ENCODE measurements around the gene CADM2.

CADM2 gene

DNA sequence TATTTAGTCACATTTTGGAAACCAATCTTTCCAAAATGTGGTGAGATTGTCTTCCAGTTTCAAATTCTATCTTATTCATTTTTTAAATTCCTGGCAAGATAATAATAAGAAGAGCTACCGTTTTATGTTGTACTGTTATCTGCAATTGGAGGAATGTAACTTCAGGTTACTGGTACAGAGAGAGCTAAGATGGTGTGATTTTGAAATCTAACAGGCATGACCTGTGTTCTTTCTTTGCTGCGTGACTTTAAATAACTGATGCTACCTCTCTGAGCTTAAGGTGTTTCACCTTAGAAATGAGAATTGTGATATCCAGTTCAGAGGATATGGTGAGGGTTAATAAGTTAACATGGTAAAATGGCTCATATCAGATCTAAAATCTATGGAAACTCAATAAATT is 21.7 kb downstream of the CADM2 start:
- no peak overlapping the region for H3K9ac ChIP-seq (ENCODE audit: low read depth in 1 of 2, low read length in 2 of 2)
- H3K4me3 ChIP-seq (ENCODE audit: low read length in 2 of 2): no peak overlapping the region
- H3K27me3 ChIP-seq (ENCODE audit: control insufficient read depth in 2 of 2, insufficient read depth in 2 of 2, low read length in 2 of 2): no peaks in the 10 kb centered on the region
- no peak overlapping the region for H3K27ac ChIP-seq (ENCODE audit: low read depth in 2 of 2, low read length in 2 of 2)
- H3K36me3 ChIP-seq (ENCODE audit: control insufficient read depth in 2 of 2, insufficient read depth in 2 of 2, low read length in 2 of 2): no peaks in the 10 kb centered on the region
- no peaks in the 10 kb centered on the region for H3K9me3 ChIP-seq (ENCODE audit: control insufficient read depth in 2 of 2, low read length in 2 of 2)
- H3K4me1 ChIP-seq (ENCODE audit: control insufficient read depth in 2 of 2, insufficient read depth in 2 of 2, low read length in 2 of 2): no peaks in the 10 kb centered on the region

DNA sequence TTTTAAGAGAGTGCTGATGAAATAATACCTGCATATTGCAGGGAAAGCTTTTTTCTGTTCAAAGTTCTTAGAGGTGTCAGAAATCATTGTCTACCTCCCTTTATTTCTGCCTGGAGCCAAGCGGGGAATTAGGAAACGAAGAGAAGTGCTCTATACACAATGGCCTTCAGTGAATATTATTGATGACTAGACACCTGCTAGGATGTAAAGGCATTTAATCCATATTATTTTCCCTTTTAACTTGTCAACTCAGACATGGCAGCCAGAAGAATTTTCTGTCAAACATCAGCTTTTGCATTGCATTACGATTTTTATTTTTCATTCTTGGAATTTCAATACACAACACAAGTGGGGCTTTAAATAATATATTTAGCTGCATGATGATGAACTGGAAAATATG is 24.7 kb downstream of the CADM2 start:
- H3K4me3 ChIP-seq (ENCODE audit: low read length in 2 of 2): no peak overlapping the region
- H3K36me3 ChIP-seq (ENCODE audit: control insufficient read depth in 2 of 2, insufficient read depth in 2 of 2, low read length in 2 of 2): no peaks in the 10 kb centered on the region
- no peaks in the 10 kb centered on the region for H3K9me3 ChIP-seq (ENCODE audit: control insufficient read depth in 2 of 2, low read length in 2 of 2)
- no peak overlapping the region for H3K9ac ChIP-seq (ENCODE audit: low read depth in 1 of 2, low read length in 2 of 2)
- H3K4me1 ChIP-seq (ENCODE audit: control insufficient read depth in 2 of 2, insufficient read depth in 2 of 2, low read length in 2 of 2): no peaks in the 10 kb centered on the region
- no peaks in the 10 kb centered on the region for H3K27me3 ChIP-seq (ENCODE audit: control insufficient read depth in 2 of 2, insufficient read depth in 2 of 2, low read length in 2 of 2)
- H3K27ac ChIP-seq (ENCODE audit: low read depth in 2 of 2, low read length in 2 of 2): no peak overlapping the region

DNA sequence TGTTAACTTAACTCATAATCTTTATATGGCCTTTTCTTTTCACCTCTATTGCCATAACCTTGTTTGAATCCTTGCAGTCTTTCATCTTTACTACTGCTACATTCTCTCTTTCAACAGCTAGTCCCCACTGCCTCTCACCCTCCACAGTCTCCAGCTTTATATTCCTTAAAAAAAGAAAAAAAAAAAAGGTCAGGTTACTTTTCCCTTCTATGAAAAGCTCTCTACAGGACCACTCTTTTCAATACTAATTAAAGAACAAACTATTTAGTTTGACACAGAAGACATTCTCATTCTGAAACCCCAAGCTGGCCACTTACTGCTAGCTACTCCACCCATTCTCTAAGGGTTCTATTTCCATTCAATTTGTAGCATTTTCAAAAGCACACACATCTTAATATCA is 25.6 kb downstream of the CADM2 start:
- no peak overlapping the region for H3K9ac ChIP-seq (ENCODE audit: low read depth in 1 of 2, low read length in 2 of 2)
- no peaks in the 10 kb centered on the region for H3K9me3 ChIP-seq (ENCODE audit: control insufficient read depth in 2 of 2, low read length in 2 of 2)
- no peaks in the 10 kb centered on the region for H3K36me3 ChIP-seq (ENCODE audit: control insufficient read depth in 2 of 2, insufficient read depth in 2 of 2, low read length in 2 of 2)
- H3K4me1 ChIP-seq (ENCODE audit: control insufficient read depth in 2 of 2, insufficient read depth in 2 of 2, low read length in 2 of 2): no peaks in the 10 kb centered on the region
- no peak overlapping the region for H3K27ac ChIP-seq (ENCODE audit: low read depth in 2 of 2, low read length in 2 of 2)
- H3K4me3 ChIP-seq (ENCODE audit: low read length in 2 of 2): no peak overlapping the region
- no peaks in the 10 kb centered on the region for H3K27me3 ChIP-seq (ENCODE audit: control insufficient read depth in 2 of 2, insufficient read depth in 2 of 2, low read length in 2 of 2)

DNA sequence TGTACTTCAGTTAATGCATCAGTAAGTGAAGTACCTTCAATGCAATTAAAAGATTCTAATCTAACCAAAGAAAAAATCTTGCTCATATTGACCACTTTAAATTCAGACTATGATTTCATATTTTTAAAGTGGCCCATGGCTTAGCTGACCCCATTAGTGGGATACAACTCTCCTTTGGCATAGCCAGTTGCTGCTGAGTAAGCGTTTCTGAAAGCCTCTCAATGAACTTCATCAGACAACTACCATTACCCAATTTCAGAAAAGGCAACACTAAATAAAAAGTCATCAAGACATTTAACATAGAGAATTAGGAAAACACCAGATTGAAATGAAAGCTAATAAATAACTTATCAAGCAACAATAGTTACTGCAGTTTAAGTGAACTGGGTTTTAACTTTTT is 27.0 kb downstream of the CADM2 start:
- Histone ChIP-seq H3K36me3 (ENCODE audit: control insufficient read depth in 2 of 2, insufficient read depth in 2 of 2, low read length in 2 of 2) (no peaks in the 10 kb centered on the region), H3K4me3 (ENCODE audit: low read length in 2 of 2) (no peak overlapping the region), H3K27ac (ENCODE audit: low read depth in 2 of 2, low read length in 2 of 2) (no peak overlapping the region), H3K27me3 (ENCODE audit: control insufficient read depth in 2 of 2, insufficient read depth in 2 of 2, low read length in 2 of 2) (no peaks in the 10 kb centered on the region), H3K9ac (ENCODE audit: low read depth in 1 of 2, low read length in 2 of 2) (no peak overlapping the region), H3K9me3 (ENCODE audit: control insufficient read depth in 2 of 2, low read length in 2 of 2) (no peaks in the 10 kb centered on the region), H3K4me1 (ENCODE audit: control insufficient read depth in 2 of 2, insufficient read depth in 2 of 2, low read length in 2 of 2) (no peaks in the 10 kb centered on the region)

DNA sequence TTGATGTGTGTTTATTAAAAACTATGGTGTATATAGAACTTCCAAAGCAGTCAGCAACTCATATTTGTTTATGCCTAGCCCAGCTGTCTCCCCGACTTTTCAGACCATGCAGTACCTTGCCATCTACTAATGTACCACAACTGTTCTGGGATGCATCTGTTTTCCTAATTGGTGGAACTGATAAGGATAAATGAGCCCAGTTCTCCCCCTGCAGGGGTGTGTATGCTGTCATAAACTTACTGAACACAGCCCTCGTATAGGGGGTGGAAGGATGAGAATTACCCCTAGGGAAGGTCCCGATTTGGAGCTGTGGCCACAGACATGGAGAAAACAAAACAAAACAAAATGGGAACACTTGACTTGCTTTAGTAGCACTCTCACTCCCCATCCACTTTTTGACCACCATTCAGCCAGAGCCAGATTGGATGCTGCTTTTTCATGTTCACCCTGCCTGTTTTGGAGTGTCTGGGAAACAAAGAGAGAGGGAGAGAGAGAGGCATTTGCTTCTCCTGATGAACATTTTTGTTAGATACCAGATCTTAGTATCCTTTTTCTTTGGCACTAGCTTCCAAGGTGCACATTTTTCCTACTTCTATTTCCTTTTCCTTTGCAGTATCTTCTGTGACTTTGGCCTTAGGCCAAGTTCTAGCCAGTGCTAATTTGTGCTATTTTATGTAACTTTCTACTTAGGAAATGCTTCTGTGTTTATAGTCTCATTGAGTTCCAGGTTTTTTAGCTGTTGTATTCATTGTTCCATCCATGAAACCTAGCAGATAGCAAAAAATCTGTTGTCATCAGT is 29.1 kb downstream of the CADM2 start:
- H3K9ac ChIP-seq (ENCODE audit: low read depth in 1 of 2, low read length in 2 of 2): no peak overlapping the region
- no peaks in the 10 kb centered on the region for H3K4me1 ChIP-seq (ENCODE audit: control insufficient read depth in 2 of 2, insufficient read depth in 2 of 2, low read length in 2 of 2)
- H3K9me3 ChIP-seq (ENCODE audit: control insufficient read depth in 2 of 2, low read length in 2 of 2): no peaks in the 10 kb centered on the region
- H3K4me3 ChIP-seq (ENCODE audit: low read length in 2 of 2): no peak overlapping the region
- H3K27me3 ChIP-seq (ENCODE audit: control insufficient read depth in 2 of 2, insufficient read depth in 2 of 2, low read length in 2 of 2): no peaks in the 10 kb centered on the region
- no peak overlapping the region for H3K27ac ChIP-seq (ENCODE audit: low read depth in 2 of 2, low read length in 2 of 2)
- H3K36me3 ChIP-seq (ENCODE audit: control insufficient read depth in 2 of 2, insufficient read depth in 2 of 2, low read length in 2 of 2): no peaks in the 10 kb centered on the region

DNA sequence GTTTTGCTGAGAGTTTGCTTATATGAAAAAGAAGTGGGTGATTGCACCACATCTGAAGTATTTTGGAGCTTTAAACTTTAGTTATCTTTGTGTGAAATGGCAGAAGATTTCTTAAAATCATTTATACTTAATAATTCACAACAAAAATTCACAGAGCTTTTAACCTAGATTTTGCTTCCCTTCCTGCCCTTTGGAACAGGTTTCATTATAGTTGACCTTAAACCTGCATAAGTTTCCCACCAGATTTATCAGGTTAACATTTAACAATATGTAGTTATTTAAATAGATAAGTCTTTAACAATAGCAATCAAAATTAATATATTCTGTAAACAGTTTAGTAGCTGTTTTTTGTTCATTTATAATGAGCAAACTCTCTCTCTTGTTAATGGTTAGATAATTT is 30.3 kb downstream of the CADM2 start:
- no peak overlapping the region for H3K9ac ChIP-seq (ENCODE audit: low read depth in 1 of 2, low read length in 2 of 2)
- H3K4me3 ChIP-seq (ENCODE audit: low read length in 2 of 2): no peak overlapping the region
- H3K36me3 ChIP-seq (ENCODE audit: control insufficient read depth in 2 of 2, insufficient read depth in 2 of 2, low read length in 2 of 2): no peaks in the 10 kb centered on the region
- no peaks in the 10 kb centered on the region for H3K9me3 ChIP-seq (ENCODE audit: control insufficient read depth in 2 of 2, low read length in 2 of 2)
- H3K4me1 ChIP-seq (ENCODE audit: control insufficient read depth in 2 of 2, insufficient read depth in 2 of 2, low read length in 2 of 2): no peaks in the 10 kb centered on the region
- H3K27ac ChIP-seq (ENCODE audit: low read depth in 2 of 2, low read length in 2 of 2): no peak overlapping the region
- no peaks in the 10 kb centered on the region for H3K27me3 ChIP-seq (ENCODE audit: control insufficient read depth in 2 of 2, insufficient read depth in 2 of 2, low read length in 2 of 2)

DNA sequence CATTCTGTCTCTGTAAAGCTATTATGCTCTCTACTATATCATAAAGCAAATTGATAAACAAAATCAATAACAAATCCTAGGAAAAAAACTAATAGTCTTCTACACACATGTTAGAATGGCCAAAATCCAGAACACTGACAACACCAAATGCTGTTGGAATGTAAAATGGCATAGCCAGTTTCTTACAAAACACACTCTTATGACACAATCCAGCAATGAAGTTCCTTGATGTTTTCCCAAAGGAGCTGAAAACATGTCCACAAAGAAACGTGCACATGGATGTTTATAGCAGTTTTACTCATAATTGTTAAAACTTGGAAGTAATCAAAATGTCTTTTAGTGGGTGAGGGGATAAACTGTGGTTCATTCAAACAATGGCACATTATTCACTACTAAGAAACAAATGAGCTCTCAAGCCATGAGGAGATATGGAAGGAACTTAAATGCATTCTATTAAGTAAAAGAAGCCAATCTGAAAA is 32.7 kb downstream of the CADM2 start:
- no peak overlapping the region for H3K27ac ChIP-seq (ENCODE audit: low read depth in 2 of 2, low read length in 2 of 2)
- H3K9ac ChIP-seq (ENCODE audit: low read depth in 1 of 2, low read length in 2 of 2): no peak overlapping the region
- H3K4me3 ChIP-seq (ENCODE audit: low read length in 2 of 2): no peak overlapping the region
- H3K27me3 ChIP-seq (ENCODE audit: control insufficient read depth in 2 of 2, insufficient read depth in 2 of 2, low read length in 2 of 2): no peaks in the 10 kb centered on the region
- H3K36me3 ChIP-seq (ENCODE audit: control insufficient read depth in 2 of 2, insufficient read depth in 2 of 2, low read length in 2 of 2): no peaks in the 10 kb centered on the region
- no peaks in the 10 kb centered on the region for H3K9me3 ChIP-seq (ENCODE audit: control insufficient read depth in 2 of 2, low read length in 2 of 2)
- no peaks in the 10 kb centered on the region for H3K4me1 ChIP-seq (ENCODE audit: control insufficient read depth in 2 of 2, insufficient read depth in 2 of 2, low read length in 2 of 2)

DNA sequence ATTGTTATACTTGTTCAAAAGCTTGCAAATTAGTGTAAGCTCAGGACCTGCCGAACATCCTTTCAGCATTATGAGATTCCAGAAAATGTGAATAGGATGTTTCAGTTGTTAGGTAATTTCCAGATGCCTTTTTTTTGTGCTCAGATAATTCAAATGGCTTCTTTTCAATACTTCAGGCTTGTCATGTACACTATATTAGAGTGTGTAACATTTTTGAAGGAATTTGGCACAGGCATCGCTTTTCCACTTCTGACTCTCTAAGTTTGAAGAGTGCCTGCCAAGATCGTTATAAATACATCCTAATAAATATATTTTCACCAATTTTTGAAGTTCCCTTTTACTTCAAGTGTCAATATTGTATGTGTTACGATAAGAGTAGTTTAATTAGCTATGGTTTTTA is 35.2 kb downstream of the CADM2 start:
- no peaks in the 10 kb centered on the region for H3K9me3 ChIP-seq (ENCODE audit: control insufficient read depth in 2 of 2, low read length in 2 of 2)
- H3K36me3 ChIP-seq (ENCODE audit: control insufficient read depth in 2 of 2, insufficient read depth in 2 of 2, low read length in 2 of 2): no peaks in the 10 kb centered on the region
- H3K4me3 ChIP-seq (ENCODE audit: low read length in 2 of 2): no peak overlapping the region
- no peaks in the 10 kb centered on the region for H3K27me3 ChIP-seq (ENCODE audit: control insufficient read depth in 2 of 2, insufficient read depth in 2 of 2, low read length in 2 of 2)
- H3K9ac ChIP-seq (ENCODE audit: low read depth in 1 of 2, low read length in 2 of 2): no peak overlapping the region
- no peak overlapping the region for H3K27ac ChIP-seq (ENCODE audit: low read depth in 2 of 2, low read length in 2 of 2)
- H3K4me1 ChIP-seq (ENCODE audit: control insufficient read depth in 2 of 2, insufficient read depth in 2 of 2, low read length in 2 of 2): no peaks in the 10 kb centered on the region

DNA sequence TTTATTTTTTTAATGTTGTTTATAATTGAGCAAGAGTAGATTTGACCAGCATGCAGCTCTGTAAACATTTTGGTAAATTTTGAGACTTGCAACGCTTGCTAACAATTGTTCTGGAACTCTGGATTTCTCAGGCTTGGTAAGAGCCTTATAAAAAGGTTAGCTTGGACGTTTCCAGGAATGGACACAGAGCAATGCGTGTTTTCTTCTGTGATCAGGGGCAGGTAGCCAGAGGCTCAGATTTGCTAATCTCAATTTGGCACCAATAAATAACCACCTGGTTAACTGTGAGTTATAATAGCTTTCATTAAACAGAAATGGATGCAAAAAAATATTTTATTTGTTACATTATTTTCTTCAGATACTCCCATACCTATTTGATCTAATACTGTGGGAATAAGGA is 39.8 kb downstream of the CADM2 start:
- no peaks in the 10 kb centered on the region for H3K36me3 ChIP-seq (ENCODE audit: control insufficient read depth in 2 of 2, insufficient read depth in 2 of 2, low read length in 2 of 2)
- no peak overlapping the region for H3K4me3 ChIP-seq (ENCODE audit: low read length in 2 of 2)
- no peaks in the 10 kb centered on the region for H3K27me3 ChIP-seq (ENCODE audit: control insufficient read depth in 2 of 2, insufficient read depth in 2 of 2, low read length in 2 of 2)
- H3K9ac ChIP-seq (ENCODE audit: low read depth in 1 of 2, low read length in 2 of 2): no peak overlapping the region
- no peaks in the 10 kb centered on the region for H3K9me3 ChIP-seq (ENCODE audit: control insufficient read depth in 2 of 2, low read length in 2 of 2)
- H3K27ac ChIP-seq (ENCODE audit: low read depth in 2 of 2, low read length in 2 of 2): no peak overlapping the region
- H3K4me1 ChIP-seq (ENCODE audit: control insufficient read depth in 2 of 2, insufficient read depth in 2 of 2, low read length in 2 of 2): no peaks in the 10 kb centered on the region

DNA sequence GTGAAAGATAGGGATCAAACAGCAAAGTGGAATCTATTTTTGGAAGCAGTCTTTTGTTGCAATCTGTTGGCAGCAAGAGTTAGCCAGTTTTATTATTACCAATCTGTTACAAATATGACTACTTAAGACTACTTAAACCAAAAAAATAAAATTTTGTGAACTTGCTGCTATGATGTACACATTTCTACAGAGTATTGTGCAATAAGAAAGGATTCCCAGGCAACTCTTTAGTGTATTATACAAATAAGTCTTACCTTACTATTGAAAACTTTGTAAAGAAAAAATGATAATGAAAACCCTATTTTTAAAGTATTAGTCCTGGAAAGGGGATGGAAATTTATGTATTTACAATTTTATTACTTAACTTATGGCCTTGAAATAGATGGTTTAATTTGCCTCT is 44.7 kb downstream of the CADM2 start:
- Histone ChIP-seq H3K27me3 (ENCODE audit: control insufficient read depth in 2 of 2, insufficient read depth in 2 of 2, low read length in 2 of 2) (no peaks in the 10 kb centered on the region), H3K4me1 (ENCODE audit: control insufficient read depth in 2 of 2, insufficient read depth in 2 of 2, low read length in 2 of 2) (no peaks in the 10 kb centered on the region), H3K27ac (ENCODE audit: low read depth in 2 of 2, low read length in 2 of 2) (no peak overlapping the region), H3K9me3 (ENCODE audit: control insufficient read depth in 2 of 2, low read length in 2 of 2) (no peaks in the 10 kb centered on the region), H3K36me3 (ENCODE audit: control insufficient read depth in 2 of 2, insufficient read depth in 2 of 2, low read length in 2 of 2) (no peaks in the 10 kb centered on the region), H3K4me3 (ENCODE audit: low read length in 2 of 2) (no peak overlapping the region), H3K9ac (ENCODE audit: low read depth in 1 of 2, low read length in 2 of 2) (no peak overlapping the region)
